ENCODE data around the gene CATSPERB. TPM values are rescaled to one million over a fixed set of nuclear protein-coding genes. Genes with fewer than 3 reads are reported as not detected.

Gene CATSPERB
- total and polyA plus RNA-seq, 2 experiments from 2014 or later, result 0.27 to 0.38 TPM

GRCh38 chr14:91654836-91655235, 77.0 kb downstream of the CATSPERB start:
- no peaks in the 10 kb centered on the region for H3K36me3 Mint-ChIP-seq (ENCODE audit: low read depth)
- DNase-seq (ENCODE audit: low spot score) (no peak), ATAC-seq (no peak)
- no peaks in the 10 kb centered on the region for H3F3A ChIP-seq (replicated peaks; ENCODE audit: low read depth)
- H2AFZ ChIP-seq, result no peak overlapping the region
- no peaks in the 10 kb centered on the region for H3K4me1 ChIP-seq (ENCODE audit: insufficient read depth)
- no peak overlapping the region for H3K4me2 ChIP-seq
- no peaks in the 10 kb centered on the region for H3K79me2 ChIP-seq (replicated peaks; ENCODE audit: insufficient read depth)
- H3K27ac Mint-ChIP-seq, result no peak overlapping the region
- no peaks in the 10 kb centered on the region for H3K9me3 Mint-ChIP-seq
- no peaks in the 10 kb centered on the region for H3K27me3 ChIP-seq (ENCODE audit: insufficient read depth)
- H3K4me3 Mint-ChIP-seq, result no peak overlapping the region
- H3K9me2 ChIP-seq (ENCODE audit: insufficient read depth), result peaks cover 7% of the 10 kb centered on the region; the same call in 1 of the 2 replicates
- no peak overlapping the region for H3K4me3 ChIP-seq
- H3K4me1 Mint-ChIP-seq, result no peaks in the 10 kb centered on the region
- no peak overlapping the region for H3K27ac ChIP-seq (ENCODE audit: low read depth)
- H4K20me1 ChIP-seq (replicated peaks; ENCODE audit: insufficient read depth), result no peaks in the 10 kb centered on the region
- H3K36me3 ChIP-seq (ENCODE audit: insufficient read depth), result no peaks in the 10 kb centered on the region
- TF ChIP-seq STAT1 (IDR thresholded peaks at IDR 0.05; ENCODE audit: unreplicated experiment) (no peak), ETS1 (IDR thresholded peaks at IDR 0.05) (no peak), REST (IDR thresholded peaks at IDR 0.05; ENCODE audit: unreplicated experiment) (no peak), CREB1 (CRISPR knock-in tag; IDR thresholded peaks at IDR 0.05; ENCODE audit: low read depth) (no peak), POLR2AphosphoS5 (IDR thresholded peaks at IDR 0.05; ENCODE audit: low read depth) (no peak), NANOG (IDR thresholded peaks at IDR 0.05; ENCODE audit: borderline replicate concordance) (no peak), ZNF114 (CRISPR knock-in tag; IDR thresholded peaks at IDR 0.05) (no peak), JUNB (IDR thresholded peaks at IDR 0.05; ENCODE audit: unreplicated experiment) (no peak), EZH2 (IDR thresholded peaks at IDR 0.05; ENCODE audit: low read depth, unreplicated experiment) (no peak), EZH2phosphoT487 (IDR thresholded peaks at IDR 0.05; ENCODE audit: unreplicated experiment) (no peak), ZNF462 (CRISPR knock-in tag; IDR thresholded peaks at IDR 0.05) (no peak), CTCF (conservative IDR thresholded peaks at IDR 0.05; ENCODE audit: low read depth in 2 of 2) (no peak), ZNF331 (CRISPR knock-in tag; IDR thresholded peaks at IDR 0.05; ENCODE audit: low read depth) (no peak)
- H3K27me3 Mint-ChIP-seq (ENCODE audit: insufficient read depth, low read depth, poor library complexity), result no peaks in the 10 kb centered on the region

All from GM23338 (cell line).